ENCODE results near the gene FBN3.
"Not testable (repeated sequence)": the region's sequence is repeated elsewhere in the genome, so short reads cannot be mapped to it uniquely, and the experiment has no call there.

DNA sequence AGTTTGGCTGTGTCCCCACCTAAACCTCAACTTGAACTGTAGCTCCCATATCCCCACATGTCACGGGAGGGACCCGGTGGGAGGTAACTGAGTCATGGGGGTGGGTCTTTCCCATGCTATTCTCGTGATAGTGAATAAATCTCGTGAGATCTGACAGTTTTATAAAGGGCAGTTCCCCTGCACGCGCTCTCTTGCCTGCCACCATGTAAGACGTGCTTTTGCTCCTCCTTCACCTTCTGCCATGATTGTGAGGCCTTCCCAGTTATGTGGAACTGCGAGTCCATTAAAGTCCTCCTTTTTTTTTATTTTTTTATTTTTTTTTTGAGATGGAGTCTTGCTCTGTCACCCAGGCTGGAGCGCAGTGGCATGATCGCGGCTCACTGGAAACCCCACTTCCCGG, 47.5 kb downstream of the FBN3 start:
- TF ChIP-seq, protein P1, sequence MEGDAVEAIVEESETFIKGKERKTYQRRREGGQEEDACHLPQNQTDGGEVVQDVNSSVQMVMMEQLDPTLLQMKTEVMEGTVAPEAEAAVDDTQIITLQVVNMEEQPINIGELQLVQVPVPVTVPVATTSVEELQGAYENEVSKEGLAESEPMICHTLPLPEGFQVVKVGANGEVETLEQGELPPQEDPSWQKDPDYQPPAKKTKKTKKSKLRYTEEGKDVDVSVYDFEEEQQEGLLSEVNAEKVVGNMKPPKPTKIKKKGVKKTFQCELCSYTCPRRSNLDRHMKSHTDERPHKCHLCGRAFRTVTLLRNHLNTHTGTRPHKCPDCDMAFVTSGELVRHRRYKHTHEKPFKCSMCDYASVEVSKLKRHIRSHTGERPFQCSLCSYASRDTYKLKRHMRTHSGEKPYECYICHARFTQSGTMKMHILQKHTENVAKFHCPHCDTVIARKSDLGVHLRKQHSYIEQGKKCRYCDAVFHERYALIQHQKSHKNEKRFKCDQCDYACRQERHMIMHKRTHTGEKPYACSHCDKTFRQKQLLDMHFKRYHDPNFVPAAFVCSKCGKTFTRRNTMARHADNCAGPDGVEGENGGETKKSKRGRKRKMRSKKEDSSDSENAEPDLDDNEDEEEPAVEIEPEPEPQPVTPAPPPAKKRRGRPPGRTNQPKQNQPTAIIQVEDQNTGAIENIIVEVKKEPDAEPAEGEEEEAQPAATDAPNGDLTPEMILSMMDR (conservative IDR thresholded peaks at IDR 0.05 in 1 of 2, IDR thresholded peaks at IDR 0.05 in 1 of 2; ENCODE audit: extremely low read depth in 1 of 2, insufficient read depth in 1 of 2, low read depth in 1 of 2, low read length in 2 of 2) = not testable (repeated sequence)
- TF ChIP-seq EZH2 (IDR thresholded peaks at IDR 0.05; ENCODE audit: borderline replicate concordance, low read length) = not testable (repeated sequence)

All from mammary epithelial cell (primary cell).